Esophagus muscularis mucosa (tissue), 4 donors: ENCODE data around the gene GNPAT. TPM values are rescaled to one million over a fixed set of nuclear protein-coding genes. Genes with fewer than 3 reads are reported as not detected.
A peak's percentile ranks its signal among the peaks of the same experiment; 100 is the strongest.

ENCODE experiments used
- DNase-seq: peaks from one replicate; pipeline ENCODE4 v3.0.0-alpha.2; 2017; ENCODE audit errors: extremely low spot score
- H3K27ac ChIP-seq, 4 donors: fragments of 200-600 bp; sonication (generic); replicated peaks in 1 of 4; 1 replicate in 3 of 4; 2 replicates in 1 of 4; pipeline ENCODE4 v1.5.1; 2016 to 2019; ENCODE audit warnings: mild to moderate bottlenecking in 1 of 4
- H3K27me3 ChIP-seq, 4 donors: fragments of 200-600 bp; sonication (generic); one replicate each; pipeline versions ENCODE4 v1.5.1 to v1.6.0; 2016 to 2019
- H3K36me3 ChIP-seq, 4 donors: fragments of 200-600 bp; sonication (generic); one replicate each; pipeline ENCODE4 v1.5.1; 2016 to 2019
- H3K4me1 ChIP-seq, 4 donors: fragments of 200-600 bp; sonication (generic); one replicate each; pipeline ENCODE4 v1.5.1; 2016 to 2019
- H3K4me3 ChIP-seq, 4 donors: fragments of 200-600 bp; sonication (generic); 1 replicate in 2 of 4; 2 replicates in 2 of 4; pipeline ENCODE4 v1.5.1; 2016 to 2019; ENCODE audit warnings: mild to moderate bottlenecking in 4 of 4, moderate library complexity in 1 of 4
- H3K9me3 ChIP-seq, 4 donors: fragments of 200-600 bp; sonication (generic); 1 replicate in 3 of 4; 2 replicates in 1 of 4; pipeline ENCODE4 v1.5.1; 2016 to 2019
- EP300 ChIP-seq: sonication (generic); formaldehyde crosslinking; IDR thresholded peaks from one replicate; pipeline ENCODE4 v1.6.1; 2017; ENCODE audit warnings: antibody characterized with exemption
- POLR2A ChIP-seq: fragments of 450-650 bp; IDR thresholded peaks from one replicate; pipeline ENCODE4 v1.6.1; 2017; ENCODE audit warnings: antibody characterized with exemption, moderate library complexity, mild to moderate bottlenecking, low read depth
- POLR2AphosphoS5 ChIP-seq, 2 donors: sonication (generic); formaldehyde crosslinking; IDR thresholded peaks; one replicate each; pipeline ENCODE4 v1.6.1; 2017; ENCODE audit warnings: antibody characterized with exemption in 2 of 2
- WGBS: methylation state at CpG from one replicate; pipeline ENCODE4 v1.1.5; 2018; 5-methylcytosine and 5-hydroxymethylcytosine counted together
- intact Hi-C: fragments of 100-400 bp; cut with DNase I; formaldehyde crosslinking; loops from one replicate; pipeline ENCODE4 v1.15.1; 2023
- total RNA-seq, 4 donors: library from RNA; depleted of rRNA; stranded (reverse); fragments of >200 nt; gene quantifications; one replicate each; pipeline versions ENCODE4 v1.1.0 to v1.2.1, GENCODE V29; 2016
- TF ChIP-seq, protein P1 (sequence below), 3 experiments: fragments of 200-600 bp in 2 of 3; fragments of 450-650 bp in 1 of 3; sonication (generic) in 2 of 3; IDR thresholded peaks; one replicate each; pipeline ENCODE4 v1.5.1; 2017 to 2019; ENCODE audit warnings: antibody characterized with exemption in 3 of 3, mild to moderate bottlenecking in 2 of 3, moderate library complexity in 1 of 3

Gene GNPAT
- 10 to 100 TPM; 40.3 to 52.3 (median 47.2) TPM for total RNA-seq

DNA sequence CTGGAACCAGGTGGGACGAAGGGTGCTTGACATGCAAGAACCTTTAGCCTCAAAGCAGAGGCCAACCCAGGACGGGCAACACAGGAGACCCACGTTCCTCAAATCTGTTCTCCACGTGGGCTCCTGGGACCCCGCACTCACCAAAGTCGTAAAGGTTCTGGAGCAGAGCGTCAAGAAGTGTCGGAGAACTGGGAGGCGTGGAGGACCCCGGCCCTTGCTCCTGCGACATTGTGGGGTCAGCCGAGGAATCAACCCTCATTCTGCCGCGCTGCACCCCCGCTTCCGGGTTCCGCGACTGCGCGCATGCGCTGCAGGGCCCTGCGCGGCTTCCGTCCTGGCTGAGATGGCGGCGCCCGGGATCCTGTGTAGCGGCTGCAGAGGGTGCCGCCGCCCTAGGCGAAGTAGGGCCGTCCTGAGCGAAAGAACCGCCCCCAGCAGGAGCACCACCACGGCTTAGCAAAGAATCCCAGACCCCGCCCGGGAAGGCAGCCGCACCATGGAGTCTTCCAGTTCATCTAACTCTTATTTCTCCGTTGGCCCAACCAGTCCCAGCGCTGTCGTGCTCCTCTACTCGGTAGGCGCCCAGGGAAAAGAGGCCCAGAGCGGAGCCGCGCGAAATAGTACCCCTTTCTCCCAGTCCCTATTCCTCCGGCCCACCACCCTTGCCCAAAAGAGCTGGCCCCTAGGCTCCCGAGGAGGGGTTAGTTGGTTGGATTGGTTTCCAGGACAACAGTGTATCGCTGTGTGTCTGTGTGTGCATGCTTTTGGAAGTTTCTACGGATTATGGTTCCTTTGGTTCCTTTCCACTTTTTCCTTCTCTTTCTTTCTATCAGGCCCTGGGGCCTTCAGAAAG lies at the start of gene GNPAT:
Gene GNPAT, plus strand, starts transcription at position 330 of the 853 bp plus-strand sequence. Its CDS starts 167 bp downstream, at position 497.
- peaks cover 30 to 62% (median 47%) of the 10 kb centered on the region in 4 donors for H3K4me1 ChIP-seq
- intact Hi-C loops, result loop anchor here (5.0 kb wide), 1 partner anchor 96 kb away; the partner anchor contains the start of genes EXOC8 and SPRTN
- no peak for TF ChIP-seq EP300
- TF ChIP-seq, protein P1, sequence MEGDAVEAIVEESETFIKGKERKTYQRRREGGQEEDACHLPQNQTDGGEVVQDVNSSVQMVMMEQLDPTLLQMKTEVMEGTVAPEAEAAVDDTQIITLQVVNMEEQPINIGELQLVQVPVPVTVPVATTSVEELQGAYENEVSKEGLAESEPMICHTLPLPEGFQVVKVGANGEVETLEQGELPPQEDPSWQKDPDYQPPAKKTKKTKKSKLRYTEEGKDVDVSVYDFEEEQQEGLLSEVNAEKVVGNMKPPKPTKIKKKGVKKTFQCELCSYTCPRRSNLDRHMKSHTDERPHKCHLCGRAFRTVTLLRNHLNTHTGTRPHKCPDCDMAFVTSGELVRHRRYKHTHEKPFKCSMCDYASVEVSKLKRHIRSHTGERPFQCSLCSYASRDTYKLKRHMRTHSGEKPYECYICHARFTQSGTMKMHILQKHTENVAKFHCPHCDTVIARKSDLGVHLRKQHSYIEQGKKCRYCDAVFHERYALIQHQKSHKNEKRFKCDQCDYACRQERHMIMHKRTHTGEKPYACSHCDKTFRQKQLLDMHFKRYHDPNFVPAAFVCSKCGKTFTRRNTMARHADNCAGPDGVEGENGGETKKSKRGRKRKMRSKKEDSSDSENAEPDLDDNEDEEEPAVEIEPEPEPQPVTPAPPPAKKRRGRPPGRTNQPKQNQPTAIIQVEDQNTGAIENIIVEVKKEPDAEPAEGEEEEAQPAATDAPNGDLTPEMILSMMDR (IDR thresholded peaks at IDR 0.05), result peak in 1 of 3 experiments; percentile 10
- TF ChIP-seq POLR2AphosphoS5 (IDR thresholded peaks at IDR 0.05), result peak; percentile 92 to 93
- TF ChIP-seq POLR2A, result peak; percentile 59
- peaks cover 0 to 27% (median 22%) of the 10 kb centered on the region in 4 donors for H3K36me3 ChIP-seq
- H3K9me3 ChIP-seq, result no peaks in the 10 kb centered on the region
- WGBS, result under 1% methylated on average over 36 of the region's 51 CpGs
- H3K27ac ChIP-seq, result peak within 1 kb of the TSS; percentile 79 to 86 (median 83)
- H3K27me3 ChIP-seq, result no peaks in the 10 kb centered on the region
- DNase-seq, result peak; percentile 95
- H3K4me3 ChIP-seq, result peak within 1 kb of the TSS; percentile 63 to 85 (median 72)

- no peak overlapping the region for H3K27ac ChIP-seq
- intact Hi-C loops, result no loop called here
- peaks cover 0 to 82% (median 0%) of the 10 kb centered on the region in 4 donors for H3K27me3 ChIP-seq
- H3K4me3 ChIP-seq, result no peak overlapping the region
- H3K4me1 ChIP-seq, result peaks cover 0 to 6% (median 3%) of the 10 kb centered on the region in 4 donors
- H3K36me3 ChIP-seq, result no peaks in the 10 kb centered on the region
- no peak for DNase-seq
- no peak for TF ChIP-seq POLR2AphosphoS5 (IDR thresholded peaks at IDR 0.05)
- no peak for TF ChIP-seq EP300
- TF ChIP-seq, protein P1 (IDR thresholded peaks at IDR 0.05), result no peak
- TF ChIP-seq POLR2A, result no peak
- peaks cover 0 to 6% (median 0%) of the 10 kb centered on the region in 4 donors for H3K9me3 ChIP-seq
- WGBS, result 37% methylated on average over 12 of the region's 12 CpGs
Measured at GRCh38 chr1:231192620-231193163, 48.3 kb upstream of the GNPAT start.

- H3K4me1 ChIP-seq, result peaks cover 0 to 6% (median 3%) of the 10 kb centered on the region in 4 donors
- 75% methylated on average over 10 of the region's 10 CpGs for WGBS
- H3K27me3 ChIP-seq, result peaks cover 0 to 80% (median 0%) of the 10 kb centered on the region in 4 donors
- H3K9me3 ChIP-seq, result peaks cover 0 to 6% (median 0%) of the 10 kb centered on the region in 4 donors
- no peak for DNase-seq
- H3K36me3 ChIP-seq, result no peaks in the 10 kb centered on the region
- no peak overlapping the region for H3K27ac ChIP-seq
- intact Hi-C loops, result no loop called here
- TF ChIP-seq EP300 (no peak), POLR2AphosphoS5 (IDR thresholded peaks at IDR 0.05) (no peak), POLR2A (no peak)
- TF ChIP-seq, protein P1 (IDR thresholded peaks at IDR 0.05), result no peak
- no peak overlapping the region for H3K4me3 ChIP-seq
Measured at GRCh38 chr1:231193710-231194340, 47.2 kb upstream of the GNPAT start.

- no peak overlapping the region for H3K27ac ChIP-seq
- H3K4me3 ChIP-seq, result no peak overlapping the region
- no peak for TF ChIP-seq EP300
- no peak for TF ChIP-seq POLR2A
- no peak for TF ChIP-seq POLR2AphosphoS5 (IDR thresholded peaks at IDR 0.05)
- TF ChIP-seq, protein P1 (IDR thresholded peaks at IDR 0.05), result no peak
- peaks cover 0 to 79% (median 0%) of the 10 kb centered on the region in 4 donors for H3K27me3 ChIP-seq
- no peak for DNase-seq
- H3K36me3 ChIP-seq, result no peaks in the 10 kb centered on the region
- peaks cover 0 to 6% (median 3%) of the 10 kb centered on the region in 4 donors for H3K4me1 ChIP-seq
- intact Hi-C loops, result no loop called here
- H3K9me3 ChIP-seq, result peaks cover 0 to 6% (median 0%) of the 10 kb centered on the region in 4 donors
- 86% methylated on average over 2 of the region's 2 CpGs for WGBS
Measured at GRCh38 chr1:231194476-231194842, 46.6 kb upstream of the GNPAT start.
